ENCODE results near the gene C12orf42. TPM values are rescaled to one million over a fixed set of nuclear protein-coding genes. Genes with fewer than 3 reads are reported as not detected.

The C12orf42 gene
- total RNA-seq, 1 experiment from 2014 or later, result not detected

DNA sequence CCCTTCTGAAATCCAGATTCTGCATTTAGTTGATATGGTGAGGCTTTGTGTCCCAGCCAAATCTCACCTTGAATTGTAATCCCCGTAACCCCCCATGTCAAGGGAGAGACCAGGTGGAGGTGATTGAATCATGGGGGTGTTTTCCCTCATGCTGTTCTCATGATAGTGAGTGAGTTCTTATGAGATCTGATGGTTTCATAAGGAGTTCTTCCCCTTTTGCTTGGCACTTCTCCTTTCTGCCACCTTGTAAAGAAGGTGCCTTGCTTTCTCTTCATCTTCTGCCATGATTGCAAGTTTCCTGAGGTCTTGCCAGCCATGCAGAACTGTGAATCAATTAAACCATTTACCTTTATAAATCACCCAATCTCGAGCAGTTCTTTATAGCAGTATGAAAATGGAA lies 23.1 kb upstream of the C12orf42 start:
- Histone ChIP-seq H3K23ac (ENCODE audit: insufficient read length, low read depth, low read length) (no peak overlapping the region), H4K20me1 (ENCODE audit: control insufficient read depth, insufficient read depth, insufficient read length) (no peaks in the 10 kb centered on the region), H3K79me2 (ENCODE audit: insufficient read depth, low read length) (no peaks in the 10 kb centered on the region), H2AK5ac (ENCODE audit: insufficient read length, low read length) (no peak overlapping the region), H2BK120ac (ENCODE audit: low read depth, low read length, poor library complexity, severe bottlenecking) (no peak overlapping the region), H4K5ac (ENCODE audit: insufficient read length, low read depth, low read length) (no peak overlapping the region), H3K14ac (ENCODE audit: insufficient read depth, low read length) (no peak overlapping the region), H4K8ac (replicated peaks; ENCODE audit: insufficient read length, low read depth, low read length) (no peak overlapping the region), H2BK15ac (ENCODE audit: low read depth, low read length) (no peak overlapping the region), H3K56ac (ENCODE audit: insufficient read length, low read depth, low read length) (no peak overlapping the region), H3T11ph (ENCODE audit: low read length) (no peak overlapping the region), H3K18ac (ENCODE audit: insufficient read length, low read depth, low read length) (no peak overlapping the region), H3K27me3 (ENCODE audit: insufficient read depth, low read length) (no peaks in the 10 kb centered on the region), H3K4me2 (ENCODE audit: insufficient read depth, insufficient read length, low read length) (no peak overlapping the region), H3K79me1 (ENCODE audit: insufficient read depth, low read depth, low read length, poor library complexity, severe bottlenecking) (no peaks in the 10 kb centered on the region), H4K91ac (ENCODE audit: insufficient read length, low read depth, low read length) (no peak overlapping the region), H3K27ac (ENCODE audit: insufficient read length, low read depth, low read length) (no peak overlapping the region), H3K9me3 (ENCODE audit: control insufficient read depth, low read depth, low read length) (no peaks in the 10 kb centered on the region), H2BK20ac (ENCODE audit: low read depth, low read length, poor library complexity, severe bottlenecking) (no peak overlapping the region), H3K4ac (ENCODE audit: low read depth, low read length) (no peak overlapping the region), H2BK5ac (ENCODE audit: insufficient read length, low read length) (no peak overlapping the region), H3K4me1 (ENCODE audit: insufficient read depth, low read length) (no peaks in the 10 kb centered on the region), H2BK12ac (ENCODE audit: insufficient read length, low read depth, low read length) (no peak overlapping the region), H3K9ac (ENCODE audit: extremely low read depth, insufficient read length, low read length) (no peak overlapping the region), H2AFZ (ENCODE audit: low read length) (no peak overlapping the region), H3K23me2 (ENCODE audit: insufficient read length, low read depth, low read length, poor library complexity, severe bottlenecking) (no peaks in the 10 kb centered on the region)
- Mint-ChIP-seq H3K27me3 (ENCODE audit: low read depth) (no peaks in the 10 kb centered on the region; the same call in 1 of the 2 replicates), H3K36me3 (ENCODE audit: insufficient read depth in 1 of 3, low read depth in 3 of 3) (no peaks in the 10 kb centered on the region), H3K4me1 (no peaks in the 10 kb centered on the region), H3K9me3 (no peaks in the 10 kb centered on the region), H3K27ac (no peak overlapping the region), H3K4me3 (no peak overlapping the region)
- no CpG with 5 or more reads among the region's 2 CpGs for WGBS (ENCODE audit: extremely low coverage, insufficient read length, low lambda C conversion rate)
- TF ChIP-seq, protein P1, sequence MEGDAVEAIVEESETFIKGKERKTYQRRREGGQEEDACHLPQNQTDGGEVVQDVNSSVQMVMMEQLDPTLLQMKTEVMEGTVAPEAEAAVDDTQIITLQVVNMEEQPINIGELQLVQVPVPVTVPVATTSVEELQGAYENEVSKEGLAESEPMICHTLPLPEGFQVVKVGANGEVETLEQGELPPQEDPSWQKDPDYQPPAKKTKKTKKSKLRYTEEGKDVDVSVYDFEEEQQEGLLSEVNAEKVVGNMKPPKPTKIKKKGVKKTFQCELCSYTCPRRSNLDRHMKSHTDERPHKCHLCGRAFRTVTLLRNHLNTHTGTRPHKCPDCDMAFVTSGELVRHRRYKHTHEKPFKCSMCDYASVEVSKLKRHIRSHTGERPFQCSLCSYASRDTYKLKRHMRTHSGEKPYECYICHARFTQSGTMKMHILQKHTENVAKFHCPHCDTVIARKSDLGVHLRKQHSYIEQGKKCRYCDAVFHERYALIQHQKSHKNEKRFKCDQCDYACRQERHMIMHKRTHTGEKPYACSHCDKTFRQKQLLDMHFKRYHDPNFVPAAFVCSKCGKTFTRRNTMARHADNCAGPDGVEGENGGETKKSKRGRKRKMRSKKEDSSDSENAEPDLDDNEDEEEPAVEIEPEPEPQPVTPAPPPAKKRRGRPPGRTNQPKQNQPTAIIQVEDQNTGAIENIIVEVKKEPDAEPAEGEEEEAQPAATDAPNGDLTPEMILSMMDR (conservative IDR thresholded peaks at IDR 0.05), result no peak
- DNase-seq, result no peak
